HG03196 (cell line): ENCODE measurements around the gene CPXM2.

Source experiments
- ATAC-seq: cut with Tn5 transposase; IDR thresholded peaks from one replicate; pipeline ENCODE4 v1.9.1; 2021; ENCODE audit not compliant: unreplicated experiment

CPXM2 gene

GRCh38 chr10:123906296-123906695, 14.7 kb upstream of the CPXM2 start:
- ATAC-seq = no peak

GRCh38 chr10:123904834-123905409, 13.3 kb upstream of the CPXM2 start:
- no peak for ATAC-seq

- no peak for ATAC-seq
These were observed 12.0 kb upstream of the CPXM2 start for GRCh38 chr10:123903621-123904020.

GRCh38 chr10:123901621-123902020, 10.0 kb upstream of the CPXM2 start:
- ATAC-seq = no peak

- ATAC-seq = no peak
These were observed 5.5 kb upstream of the CPXM2 start for GRCh38 chr10:123897146-123897545.

- no peak for ATAC-seq
These were observed 4.8 kb upstream of the CPXM2 start for GRCh38 chr10:123896246-123896927.

- ATAC-seq = no peak
These were observed 2.0 kb upstream of the CPXM2 start for GRCh38 chr10:123893651-123894050.

- ATAC-seq = no peak
These were observed 857 bp downstream of the CPXM2 start for GRCh38 chr10:123890756-123891143.

GRCh38 chr10:123890226-123890625, 1.4 kb downstream of the CPXM2 start:
- ATAC-seq = no peak

GRCh38 chr10:123889821-123890220, 1.8 kb downstream of the CPXM2 start:
- no peak for ATAC-seq

GRCh38 chr10:123888751-123889150, 2.9 kb downstream of the CPXM2 start:
- ATAC-seq = no peak

- ATAC-seq = no peak
These were observed 3.4 kb downstream of the CPXM2 start for GRCh38 chr10:123888256-123888655.

- no peak for ATAC-seq
These were observed 5.3 kb downstream of the CPXM2 start for GRCh38 chr10:123886292-123886691.

- no peak for ATAC-seq
These were observed 6.0 kb downstream of the CPXM2 start for GRCh38 chr10:123885406-123886170.

GRCh38 chr10:123884907-123885381, 6.7 kb downstream of the CPXM2 start:
- ATAC-seq = no peak

- ATAC-seq = no peak
These were observed 7.2 kb downstream of the CPXM2 start for GRCh38 chr10:123884351-123884906.

- ATAC-seq = no peak
These were observed 7.8 kb downstream of the CPXM2 start for GRCh38 chr10:123883673-123884320.

- ATAC-seq = no peak
These were observed 8.7 kb downstream of the CPXM2 start for GRCh38 chr10:123882681-123883445.

GRCh38 chr10:123882177-123882576, 9.4 kb downstream of the CPXM2 start:
- ATAC-seq = no peak

- ATAC-seq = no peak
These were observed 11.9 kb downstream of the CPXM2 start for GRCh38 chr10:123879606-123880257.
